Activated gamma-delta T cell treated with anti-CD3 and anti-CD28 coated beads, Interleukin-2, amount 50 U/mL, for 16 hours (primary cell): ENCODE data around the gene MYLIP.

Source experiments
- DNase-seq: peaks from one replicate; pipeline ENCODE4 v3.0.0-alpha.2; 2020; ENCODE audit warnings: low read depth

MYLIP gene

DNA sequence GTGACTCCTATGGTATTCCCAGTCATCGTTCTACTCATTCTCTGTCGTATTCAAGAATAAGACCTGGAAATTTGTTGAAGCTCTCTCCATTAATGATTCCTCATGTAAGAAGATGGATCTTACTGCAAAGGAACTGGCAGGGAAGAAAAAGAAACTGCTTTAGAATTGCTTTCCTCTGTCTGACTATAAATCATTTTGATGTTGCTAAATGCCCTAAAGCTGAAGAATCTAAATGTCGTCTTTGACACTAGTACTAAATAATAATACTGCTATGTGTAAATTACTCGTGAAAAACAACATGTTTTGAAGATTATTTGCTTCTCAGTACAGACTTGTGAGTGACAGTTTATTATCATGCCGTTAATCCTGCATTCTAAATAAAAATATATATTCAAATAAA, 20.5 kb upstream of the MYLIP start:
- no peak for DNase-seq

DNA sequence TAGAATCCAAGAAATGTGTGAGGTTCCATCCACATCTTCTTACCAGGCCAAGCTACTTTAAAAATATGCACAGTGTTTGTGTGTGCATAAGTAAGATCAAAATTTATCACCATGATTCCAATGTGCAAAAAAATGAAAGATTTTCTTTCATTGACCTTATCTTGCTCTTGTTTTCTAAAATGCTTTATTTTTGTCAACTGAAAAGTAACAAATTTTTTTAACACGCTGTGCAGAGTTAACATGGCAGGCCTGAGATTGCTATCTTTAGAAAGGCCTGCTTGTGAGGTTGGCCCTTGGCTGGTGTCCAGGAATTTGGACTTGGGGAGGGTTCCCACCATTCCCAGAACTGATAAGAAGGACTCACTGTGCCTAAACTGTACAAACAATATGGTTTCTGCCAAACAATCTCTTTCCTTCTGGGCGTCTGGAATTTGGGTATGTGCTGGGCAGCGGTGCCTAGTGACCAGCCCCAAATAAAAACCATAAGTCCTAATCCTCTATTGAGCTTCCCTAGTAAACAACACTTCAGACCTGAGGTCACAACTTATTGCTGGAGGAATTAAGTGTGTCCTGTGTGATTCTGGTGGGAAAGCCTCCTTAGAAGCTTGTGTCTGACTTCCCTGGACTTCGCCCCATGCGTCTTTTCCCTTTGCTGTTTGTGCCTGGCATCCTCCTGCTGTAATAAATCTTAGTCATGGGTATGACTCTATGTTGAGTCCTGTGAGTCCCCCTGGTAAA, 19.8 kb upstream of the MYLIP start:
- DNase-seq = no peak

DNA sequence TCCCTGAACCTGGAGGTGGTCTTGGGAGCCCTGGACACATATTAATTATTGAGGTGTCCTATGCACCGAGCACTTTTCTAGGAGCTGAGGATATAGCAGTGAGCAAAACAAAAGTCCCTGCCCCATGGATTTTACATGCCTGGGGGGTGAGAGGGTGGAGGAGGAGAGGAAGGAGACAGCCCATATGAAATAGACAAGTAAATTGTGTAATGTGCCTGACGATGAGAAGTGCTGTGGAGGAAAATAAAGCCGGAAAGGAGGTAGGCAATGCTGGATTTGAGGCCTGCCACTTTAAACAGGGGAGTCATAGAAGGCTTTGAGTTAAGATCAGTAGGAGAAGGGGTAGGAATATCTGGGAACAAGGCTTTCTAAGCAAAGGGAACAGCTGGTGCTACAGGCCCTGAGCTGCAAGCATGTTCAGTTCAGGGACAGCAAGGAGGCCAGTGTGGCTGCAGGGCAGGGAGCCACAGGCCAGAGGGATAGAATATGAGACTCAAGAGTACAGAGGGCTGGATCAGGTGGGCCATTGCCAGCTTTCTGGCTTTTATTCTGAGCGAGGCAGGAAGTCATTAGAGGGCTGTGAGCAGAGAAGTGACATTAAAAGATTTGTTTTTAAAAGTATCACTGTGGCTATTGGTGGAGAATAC, 19.1 kb upstream of the MYLIP start:
- DNase-seq = no peak

DNA sequence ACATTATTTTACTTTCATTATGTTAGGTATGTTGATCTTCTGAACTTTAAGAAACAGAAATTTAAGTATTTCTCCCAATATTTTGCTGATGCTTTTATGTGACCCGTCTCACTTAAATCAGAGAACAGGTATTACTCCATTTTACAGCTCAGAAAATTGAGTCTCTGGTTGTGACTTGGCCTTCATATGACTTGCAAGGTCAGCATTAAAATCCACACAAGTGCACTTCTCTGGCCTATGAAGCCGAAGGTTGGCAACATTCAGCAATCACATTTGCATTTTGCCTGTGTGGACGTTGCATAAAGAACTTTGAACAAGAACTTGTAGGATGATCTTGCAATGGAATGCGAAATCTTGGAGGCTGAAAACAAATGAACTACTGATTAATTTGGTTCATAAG, 10.1 kb upstream of the MYLIP start:
- DNase-seq = no peak

DNA sequence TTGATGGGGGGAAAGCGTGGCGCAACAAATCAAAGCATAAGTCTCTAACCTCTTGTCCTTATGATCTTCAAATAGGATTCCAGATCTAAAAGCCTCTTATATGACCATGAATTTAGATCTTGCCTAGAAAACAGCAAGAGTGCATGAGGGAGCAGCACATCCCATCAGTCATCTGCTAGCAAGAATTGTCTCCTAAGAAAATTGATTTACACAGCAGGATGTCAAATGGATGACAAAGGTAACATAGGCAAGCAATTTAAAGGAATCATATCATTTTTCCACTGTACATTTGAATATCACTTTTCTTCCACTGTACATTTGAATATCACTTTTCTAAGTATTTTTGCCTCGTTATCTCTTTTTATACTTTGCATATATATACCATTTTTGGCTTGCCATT, 7.5 kb upstream of the MYLIP start:
- no peak for DNase-seq

DNA sequence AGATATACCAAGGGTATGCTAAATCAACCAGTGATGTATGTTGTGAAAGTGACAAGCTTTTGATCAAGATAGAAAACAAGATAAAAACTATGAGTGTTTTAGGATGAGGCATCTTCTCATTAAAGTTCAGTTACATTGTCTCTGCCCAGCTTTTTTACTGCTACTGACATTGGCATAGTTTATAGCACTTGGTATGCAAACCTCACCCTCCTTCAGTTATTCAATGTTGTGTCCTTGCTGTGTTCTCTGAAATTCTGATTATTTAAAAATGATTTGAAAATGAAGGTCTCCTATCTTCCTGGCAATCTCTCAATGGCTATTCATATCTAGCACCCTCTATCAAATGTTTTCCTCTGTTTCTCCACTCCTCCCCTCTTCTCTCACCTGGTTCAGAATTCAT, 6.7 kb upstream of the MYLIP start:
- DNase-seq = no peak

DNA sequence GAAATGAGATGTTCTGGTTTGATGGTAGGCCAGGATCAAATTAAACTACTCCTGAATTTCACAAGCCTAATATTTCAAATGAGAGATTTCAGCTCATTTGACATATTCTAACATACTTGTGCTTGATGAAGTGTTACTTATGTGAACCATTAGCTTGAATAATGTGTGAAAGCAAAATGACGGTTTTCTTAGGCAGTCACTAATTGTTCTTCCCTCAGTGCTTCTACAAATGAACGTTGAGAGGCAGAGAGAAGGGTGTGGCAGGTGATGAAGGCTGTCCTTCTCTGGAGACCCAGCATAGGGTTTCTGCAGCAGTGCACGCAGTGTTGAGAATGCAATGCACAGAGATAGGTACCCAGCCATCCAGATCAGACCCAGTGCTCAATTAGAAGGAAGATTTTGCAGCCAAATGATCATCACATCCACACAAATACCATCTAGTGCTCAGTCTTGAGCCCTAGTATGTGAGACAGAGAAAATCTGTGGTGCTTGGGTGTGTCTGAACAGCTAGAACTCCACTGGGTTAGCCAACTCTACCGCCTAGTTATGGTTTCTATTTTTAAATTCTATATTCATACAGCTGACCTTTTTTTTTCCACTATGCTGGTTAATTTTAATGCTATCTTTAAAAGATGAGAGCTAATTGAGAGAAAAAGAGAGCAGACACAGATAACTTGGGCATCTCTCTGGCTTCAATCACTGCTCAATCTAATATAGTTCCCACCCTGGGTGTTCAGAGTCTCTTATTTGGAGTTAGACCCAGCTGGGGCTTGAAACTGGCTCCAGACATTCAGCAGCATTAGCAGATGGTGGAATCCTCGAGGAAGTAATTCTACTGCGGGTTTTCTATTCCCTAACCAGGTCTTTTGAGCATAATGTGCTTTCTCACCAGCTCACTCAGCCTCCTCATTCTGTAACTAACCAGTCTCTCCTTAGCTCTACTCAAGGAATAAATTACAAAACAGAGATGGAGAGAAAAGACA, 4.4 kb upstream of the MYLIP start:
- DNase-seq = no peak

DNA sequence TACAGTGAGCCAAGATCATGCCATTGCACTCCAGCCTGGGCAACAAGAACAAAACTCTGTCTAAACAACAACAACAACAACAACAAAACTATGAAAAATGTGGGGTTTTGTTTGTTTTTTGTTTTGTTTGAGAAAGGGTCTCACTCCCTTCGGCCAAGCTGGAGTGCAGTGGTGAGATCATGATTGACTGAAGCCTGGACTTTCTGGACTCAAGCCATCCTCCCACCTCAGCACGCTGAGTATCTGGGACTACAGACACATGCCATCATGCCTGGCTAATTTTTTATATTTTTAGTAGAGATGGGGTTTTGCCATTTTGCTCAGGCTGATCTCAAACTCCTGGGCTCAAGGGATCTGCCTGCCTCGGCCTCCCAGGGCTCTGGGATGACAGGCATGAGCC, 2.8 kb upstream of the MYLIP start:
- DNase-seq = no peak

DNA sequence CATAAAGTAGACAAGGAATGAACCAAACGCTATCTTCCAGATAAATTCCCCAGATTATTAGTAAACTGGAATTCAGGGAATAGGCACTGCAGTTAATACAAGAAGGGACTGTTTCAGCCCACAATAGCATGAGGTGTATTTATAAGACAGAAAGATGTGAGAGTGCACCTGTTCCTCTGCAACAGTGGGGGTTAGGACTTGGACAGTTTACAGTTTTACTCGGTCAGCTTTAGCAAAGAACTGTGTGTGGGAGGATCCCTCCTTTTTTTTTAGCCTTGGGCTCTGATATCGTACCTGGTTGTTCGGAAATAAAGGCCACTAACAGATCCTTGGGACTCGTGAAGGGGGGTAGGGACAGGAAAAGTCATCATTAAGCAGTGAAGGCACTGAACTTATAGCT, 2.0 kb upstream of the MYLIP start:
- no peak for DNase-seq

DNA sequence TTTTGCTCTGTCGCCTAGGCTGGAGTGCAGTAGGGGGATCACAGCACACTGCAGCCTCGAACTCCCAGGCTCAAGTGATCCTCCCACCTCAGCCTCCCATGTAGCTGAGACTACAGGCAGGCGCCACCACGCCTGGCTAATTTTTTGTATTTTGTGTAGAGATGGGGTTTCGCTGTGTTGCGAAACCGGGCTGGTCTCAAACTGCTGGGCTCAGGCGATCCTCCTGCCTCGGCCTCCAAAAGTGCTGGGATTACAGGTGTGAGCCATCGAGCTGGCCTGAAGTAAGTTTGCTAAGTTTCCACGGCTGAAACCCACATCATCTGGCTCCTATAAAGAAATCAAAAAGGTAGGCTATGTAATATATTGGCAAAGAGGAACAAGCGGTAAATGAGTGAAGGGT, 1.4 kb upstream of the MYLIP start:
- DNase-seq = no peak

DNA sequence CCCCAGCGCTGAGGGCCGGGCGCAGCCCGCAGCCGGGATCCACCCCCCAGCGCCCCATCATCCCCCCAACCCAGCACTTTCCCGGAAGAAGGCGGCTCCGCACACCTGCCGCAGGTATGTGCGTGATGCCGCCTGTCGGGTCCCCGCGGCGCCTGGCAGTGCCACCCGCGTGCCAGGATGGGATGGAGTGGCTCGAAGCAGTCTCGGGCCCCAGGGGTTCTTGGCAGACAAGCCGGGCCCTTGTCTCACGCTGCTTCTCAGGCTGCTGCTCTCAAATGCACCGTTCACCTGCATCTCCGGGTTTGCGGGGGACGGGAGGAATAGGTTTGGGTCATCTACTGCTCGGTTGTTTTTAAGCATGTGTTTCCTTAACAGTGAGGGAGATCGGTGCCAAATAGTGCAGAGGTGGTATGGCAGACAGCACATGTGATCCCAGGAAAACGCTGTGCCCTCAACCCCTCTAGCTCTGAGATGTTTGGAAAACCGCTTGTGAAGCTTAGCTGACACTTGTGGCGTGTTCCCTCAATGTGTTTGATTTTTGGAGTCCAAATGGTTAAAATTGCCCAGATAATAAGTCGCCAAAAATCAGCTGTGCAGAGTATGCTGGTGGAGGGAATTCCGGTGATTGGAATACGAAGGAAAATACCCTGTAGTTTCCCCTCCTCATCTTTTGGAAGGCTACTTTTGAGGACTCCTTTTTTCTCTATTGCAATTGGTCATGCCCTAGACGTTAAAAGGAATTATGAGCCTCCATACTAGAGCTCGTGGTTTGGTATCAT, 926 bp downstream of the MYLIP start:
- peak; percentile 15 for DNase-seq

DNA sequence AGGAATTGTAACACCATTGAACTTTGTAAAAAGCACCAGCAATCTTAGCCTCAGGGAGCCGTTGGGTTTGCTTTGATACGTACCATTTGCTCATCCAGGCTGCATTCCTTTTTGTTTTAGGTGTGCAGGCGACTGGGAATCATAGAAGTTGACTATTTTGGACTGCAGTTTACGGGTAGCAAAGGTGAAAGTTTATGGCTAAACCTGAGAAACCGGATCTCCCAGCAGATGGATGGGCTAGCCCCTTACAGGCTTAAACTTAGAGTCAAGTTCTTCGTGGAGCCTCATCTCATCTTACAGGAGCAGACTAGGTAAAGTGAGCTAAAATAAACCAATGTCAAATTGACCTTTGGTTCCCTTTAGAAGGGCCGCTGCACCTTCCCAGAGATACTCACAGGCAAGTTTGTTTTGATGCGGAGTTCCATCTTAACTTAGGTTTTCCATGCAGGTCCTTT, 1.6 kb downstream of the MYLIP start:
- no peak for DNase-seq

DNA sequence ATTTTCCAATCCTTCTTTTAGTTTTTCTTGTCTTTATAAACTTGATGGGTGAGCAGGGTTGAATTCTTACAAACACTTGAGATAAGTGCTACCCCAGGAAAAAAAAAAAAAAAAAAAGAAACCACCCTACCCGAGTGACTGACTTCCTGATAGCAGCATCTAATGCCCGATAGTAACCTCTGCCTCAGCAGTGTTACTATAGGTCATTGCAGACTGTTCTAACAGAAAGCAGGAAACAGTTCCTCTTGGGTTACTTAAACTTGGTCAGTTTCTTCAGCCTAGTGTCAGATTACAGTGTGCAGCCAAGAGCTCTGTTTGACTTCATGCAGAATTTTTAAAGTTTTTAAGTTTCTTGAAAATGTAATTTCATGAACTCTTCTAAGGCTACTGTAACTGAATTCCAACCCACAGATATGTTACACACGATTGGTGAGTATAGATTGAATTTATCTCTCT, 2.1 kb downstream of the MYLIP start:
- no peak for DNase-seq

DNA sequence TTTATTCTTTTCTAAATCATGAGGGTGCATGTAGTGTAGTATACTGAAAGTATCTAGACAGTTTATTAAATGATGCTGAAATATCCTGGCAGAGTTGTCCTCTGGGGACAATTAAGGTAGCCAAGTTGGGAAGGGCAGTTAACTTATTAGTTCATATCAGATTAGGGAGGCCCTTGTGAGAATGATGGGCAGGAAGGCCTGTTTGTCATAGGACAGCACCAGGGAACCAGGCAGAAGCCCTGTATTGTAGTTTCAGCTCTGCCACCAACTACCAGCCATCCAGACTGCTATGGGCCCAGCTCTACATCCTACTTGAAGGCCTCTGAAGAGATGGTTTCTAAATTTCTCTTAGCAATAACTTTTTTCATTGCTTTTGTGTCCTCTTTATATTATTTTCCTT, 4.0 kb downstream of the MYLIP start:
- no peak for DNase-seq

DNA sequence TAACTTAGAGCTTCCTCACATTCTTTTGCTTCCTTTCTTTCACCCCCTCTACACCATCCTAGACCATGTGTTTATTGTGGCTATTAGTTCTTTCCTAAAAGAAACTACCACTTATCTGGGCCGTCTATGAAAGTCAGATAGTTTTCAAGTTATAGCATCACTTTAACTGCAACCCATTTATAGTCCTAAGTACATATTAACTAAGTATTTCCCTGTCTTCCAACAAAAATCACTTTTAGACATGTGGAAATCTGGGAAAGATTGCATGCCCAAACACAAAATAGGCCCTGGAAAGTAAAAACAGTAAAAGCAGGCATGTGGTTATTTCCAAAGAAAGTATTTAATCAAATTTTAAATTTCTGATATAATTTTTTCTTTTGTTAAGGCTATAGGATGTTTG, 5.5 kb downstream of the MYLIP start:
- DNase-seq = no peak

DNA sequence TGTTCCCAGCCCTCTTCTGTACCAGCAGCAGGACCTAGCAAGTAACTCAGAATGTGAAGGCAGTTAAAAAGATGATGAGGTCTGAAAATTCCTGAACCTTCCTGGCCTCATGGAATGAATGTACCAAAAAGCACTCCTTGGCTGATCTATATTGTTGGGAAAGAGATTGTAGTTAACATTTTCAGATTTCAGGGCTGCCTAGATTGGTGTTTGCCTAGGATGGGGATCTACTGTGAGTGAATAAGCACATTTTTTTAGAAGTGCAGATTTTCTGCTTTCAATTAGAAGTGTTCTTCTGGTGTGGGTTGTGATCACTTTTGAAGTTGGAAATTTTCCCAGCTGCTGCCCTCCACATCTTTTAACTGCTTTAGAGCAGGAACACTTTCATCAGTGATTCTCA, 6.2 kb downstream of the MYLIP start:
- no peak for DNase-seq

DNA sequence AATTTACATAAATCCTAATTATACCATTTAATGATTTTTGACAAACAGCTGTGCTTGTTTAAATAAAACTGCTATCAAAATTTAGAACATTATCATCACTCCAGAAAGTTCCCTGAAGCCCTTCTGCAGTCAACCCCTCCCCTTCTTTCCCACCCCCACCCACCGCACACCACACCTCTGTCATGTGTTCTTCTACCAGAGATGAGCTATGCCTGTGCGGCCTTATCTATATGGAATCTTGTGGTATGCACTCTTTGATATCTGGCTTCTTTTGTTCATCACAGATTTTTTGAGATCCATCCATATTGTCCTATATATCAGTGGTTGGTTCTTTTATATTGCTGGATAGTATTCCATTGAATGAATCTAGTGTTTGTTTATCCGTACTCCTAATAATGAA, 7.2 kb downstream of the MYLIP start:
- no peak for DNase-seq

DNA sequence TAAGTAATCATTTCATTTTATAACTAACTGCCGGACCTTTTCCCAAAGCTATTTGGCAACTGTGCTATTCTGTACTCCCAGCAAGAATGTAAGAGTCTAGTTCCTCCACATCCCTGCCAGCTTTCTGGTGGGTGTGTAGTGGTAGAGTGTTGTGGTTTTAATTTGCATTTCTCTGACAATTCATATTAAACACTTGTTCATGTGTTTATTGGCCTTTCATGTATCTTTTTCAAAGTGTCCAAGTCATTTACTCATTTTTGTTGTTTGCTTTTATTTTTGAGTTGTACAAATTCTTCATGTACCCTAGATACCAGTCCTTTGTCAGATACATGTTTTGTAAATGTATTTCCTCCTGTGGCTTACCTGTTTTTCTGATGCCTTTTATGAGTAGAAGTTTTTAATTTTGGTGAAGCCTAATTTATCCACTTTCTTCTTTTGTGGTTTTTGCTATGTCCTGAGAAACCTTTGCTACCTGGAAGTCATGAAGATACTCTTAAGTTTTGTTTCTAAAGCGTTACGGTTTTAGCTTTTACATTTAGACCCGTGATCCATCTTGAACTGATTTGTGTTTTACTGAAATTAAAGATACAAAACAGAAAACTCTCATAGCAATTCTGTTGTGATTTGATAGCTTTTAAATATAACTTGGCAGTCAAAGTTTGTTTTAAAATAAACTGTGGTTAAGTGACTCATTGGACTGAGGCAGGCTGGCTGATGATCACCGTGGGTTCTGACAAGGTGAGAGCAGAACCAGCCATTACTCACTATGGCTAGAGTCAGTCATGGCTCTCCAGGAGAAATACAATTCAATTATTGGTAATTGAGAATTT, 8.0 kb downstream of the MYLIP start:
- peak; percentile 26 for DNase-seq

DNA sequence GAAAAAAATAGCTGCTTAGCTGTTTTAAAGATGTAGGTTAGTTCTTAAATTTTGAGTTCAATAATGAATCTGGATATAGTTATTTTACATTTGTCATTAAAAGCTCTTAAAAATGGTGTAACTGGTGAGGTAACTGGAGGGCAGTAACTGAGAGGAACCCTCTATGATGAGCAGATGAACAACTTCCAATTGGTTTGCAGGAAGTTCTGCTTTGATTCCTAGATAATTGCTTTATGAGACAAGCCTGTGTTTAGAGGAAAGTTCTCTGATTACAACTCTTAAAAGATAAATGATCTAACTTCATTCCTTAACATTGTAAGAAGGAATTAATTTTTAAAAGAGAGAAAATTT, 8.5 kb downstream of the MYLIP start:
- no peak for DNase-seq

DNA sequence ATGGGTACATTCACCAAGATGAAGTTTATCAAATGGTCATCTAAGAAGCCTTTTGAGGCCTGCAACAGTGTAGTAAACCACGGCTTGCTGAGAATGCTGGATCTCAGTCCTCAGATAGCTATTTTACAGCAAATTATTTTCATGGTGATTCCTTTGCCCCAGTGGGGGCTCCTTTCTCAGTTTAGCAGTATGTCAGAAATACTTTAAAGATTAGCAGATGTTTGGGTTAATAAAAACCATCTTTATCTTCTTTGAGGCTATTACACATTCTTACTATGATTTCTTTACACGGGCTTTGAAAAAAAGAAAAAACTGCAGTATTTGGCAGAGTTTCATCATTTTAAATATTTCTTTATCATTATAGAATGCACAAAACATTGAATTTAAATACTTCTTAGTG, 10.7 kb downstream of the MYLIP start:
- DNase-seq = no peak

DNA sequence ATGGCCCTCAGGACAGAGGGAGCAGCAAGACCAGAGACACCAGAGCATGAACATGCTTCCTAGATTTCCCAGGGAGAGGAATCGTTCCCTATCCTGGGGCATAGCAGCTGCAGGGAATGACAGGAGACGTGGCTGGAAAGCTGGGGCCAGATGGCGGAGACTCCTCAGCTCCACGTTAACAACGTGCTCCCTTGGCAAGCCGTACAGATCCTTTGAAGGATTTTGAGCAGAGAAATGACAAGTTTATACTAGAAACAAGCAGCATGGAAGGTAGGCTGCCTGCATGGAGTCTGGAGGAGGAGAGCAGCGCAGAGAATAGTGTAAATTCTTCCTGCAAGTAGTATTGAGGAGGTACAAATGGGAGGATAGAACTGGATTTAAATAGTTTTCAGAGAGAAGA, 11.7 kb downstream of the MYLIP start:
- DNase-seq = no peak
